HG03095 (cell line): ENCODE measurements around the gene CNOT1.

Experiments used
- ATAC-seq: cut with Tn5 transposase; IDR thresholded peaks from one replicate; pipeline ENCODE4 v1.9.1; 2021; ENCODE audit warnings: moderate library complexity; ENCODE audit not compliant: unreplicated experiment

Gene CNOT1

DNA sequence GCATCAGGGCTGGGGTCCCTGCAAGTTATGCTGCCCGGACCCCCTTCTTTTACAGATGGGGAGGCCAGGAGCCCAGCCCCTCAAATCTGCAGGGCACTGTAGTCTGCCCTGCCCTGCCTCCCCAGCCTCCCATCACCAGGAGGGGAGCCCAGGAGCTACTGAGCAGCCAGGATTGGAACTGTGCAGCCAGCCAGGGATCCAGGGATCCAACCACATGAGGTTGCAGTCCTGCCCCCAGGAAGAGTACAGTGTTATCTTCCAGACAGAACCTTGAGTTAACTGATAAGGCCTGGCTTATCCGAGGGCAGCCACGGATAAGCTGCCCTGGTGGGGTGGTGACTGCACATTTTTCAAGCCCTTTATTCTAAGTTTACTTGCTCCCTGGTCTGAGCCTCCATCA lies 141.1 kb downstream of the CNOT1 start:
- ATAC-seq: no peak

DNA sequence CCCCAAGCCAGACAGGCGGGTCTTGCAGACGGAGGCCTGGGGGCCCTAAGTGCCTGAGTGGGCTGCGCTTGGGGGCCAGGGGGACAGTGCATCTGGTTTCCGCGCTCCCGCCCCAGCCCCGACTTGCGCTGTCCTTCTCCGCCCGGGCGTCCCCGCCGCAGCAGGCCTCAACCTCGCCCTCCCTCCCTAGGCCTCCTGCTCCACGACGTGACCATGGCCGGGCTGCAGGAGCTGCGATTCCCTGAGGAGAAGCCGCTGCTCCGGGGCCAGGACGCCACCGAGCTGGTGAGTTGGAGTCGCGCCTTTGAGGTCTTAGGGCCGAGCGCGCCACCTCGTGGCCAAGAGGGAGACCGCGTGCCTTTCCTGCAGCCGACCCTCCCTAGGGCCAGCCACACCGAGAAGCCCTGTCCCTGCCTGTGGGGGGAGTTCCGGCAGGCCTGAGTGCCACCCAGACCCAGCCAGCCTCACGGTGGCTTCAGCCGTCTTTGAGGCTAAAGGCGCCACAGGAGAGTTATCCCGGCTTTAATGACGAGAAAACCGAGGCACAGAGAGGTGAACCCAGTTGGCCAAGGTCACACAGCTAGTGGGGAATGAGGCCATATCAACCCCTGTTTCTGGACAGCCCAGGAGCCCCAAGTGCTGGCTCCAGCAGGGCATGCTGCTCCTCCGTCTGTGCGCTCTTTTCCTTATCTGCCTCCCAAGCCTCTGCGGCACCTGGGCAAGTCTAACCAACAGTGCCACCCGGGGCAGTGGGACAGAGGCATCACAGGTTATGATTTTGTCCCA lies 141.9 kb downstream of the CNOT1 start:
- no peak for ATAC-seq

DNA sequence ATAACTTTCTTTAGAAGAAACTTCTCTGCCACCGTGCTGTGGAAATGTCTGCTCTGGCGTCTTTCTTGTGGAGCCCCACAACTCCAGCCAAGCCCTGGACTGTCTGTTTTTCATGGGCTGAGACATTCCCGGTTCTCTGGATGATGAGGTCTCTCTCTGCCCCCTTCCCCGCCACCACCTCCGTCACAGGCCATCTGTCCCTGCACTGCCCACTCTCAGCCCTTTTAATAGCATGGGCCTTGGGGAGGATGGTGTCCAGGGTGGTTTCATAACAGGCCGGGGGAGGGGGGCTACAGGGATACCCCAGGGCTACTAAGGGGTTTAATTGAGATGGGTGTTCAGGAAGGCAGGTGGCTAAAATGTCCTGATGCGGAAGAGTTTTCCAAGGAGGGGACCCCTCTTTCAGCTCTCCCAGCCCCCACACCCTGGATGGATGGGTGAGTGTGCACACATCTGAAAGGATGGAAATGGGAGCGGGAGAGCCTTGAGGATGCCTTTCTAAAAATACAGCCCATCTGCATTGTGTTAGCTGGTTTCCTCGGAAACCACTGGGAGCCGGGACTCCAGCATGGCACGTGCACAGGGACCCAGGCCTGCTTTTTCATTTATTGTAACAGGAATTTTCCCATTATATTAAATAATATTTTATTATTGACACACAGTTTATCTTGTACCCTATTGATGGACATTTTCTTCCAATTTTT lies 144.3 kb downstream of the CNOT1 start:
- no peak for ATAC-seq

DNA sequence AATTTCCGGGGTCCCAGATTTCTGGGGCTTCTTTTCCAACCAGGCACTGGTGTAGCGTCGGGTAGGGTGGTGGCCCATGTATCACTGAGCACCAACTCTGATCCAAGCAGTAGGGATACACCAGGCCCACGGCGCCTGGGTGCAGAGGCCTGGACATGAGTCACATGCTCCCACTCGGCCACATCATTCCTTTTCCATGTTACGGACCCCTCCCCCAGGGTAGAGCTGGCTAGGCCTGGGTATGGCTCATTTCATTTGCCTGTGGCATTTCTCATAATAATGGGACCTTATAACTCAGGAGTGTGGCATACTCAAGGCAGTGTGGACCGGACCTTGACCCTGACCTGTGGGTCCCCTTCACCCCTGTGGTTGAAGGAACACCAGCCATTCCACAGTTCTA lies 147.7 kb downstream of the CNOT1 start:
- no peak for ATAC-seq

DNA sequence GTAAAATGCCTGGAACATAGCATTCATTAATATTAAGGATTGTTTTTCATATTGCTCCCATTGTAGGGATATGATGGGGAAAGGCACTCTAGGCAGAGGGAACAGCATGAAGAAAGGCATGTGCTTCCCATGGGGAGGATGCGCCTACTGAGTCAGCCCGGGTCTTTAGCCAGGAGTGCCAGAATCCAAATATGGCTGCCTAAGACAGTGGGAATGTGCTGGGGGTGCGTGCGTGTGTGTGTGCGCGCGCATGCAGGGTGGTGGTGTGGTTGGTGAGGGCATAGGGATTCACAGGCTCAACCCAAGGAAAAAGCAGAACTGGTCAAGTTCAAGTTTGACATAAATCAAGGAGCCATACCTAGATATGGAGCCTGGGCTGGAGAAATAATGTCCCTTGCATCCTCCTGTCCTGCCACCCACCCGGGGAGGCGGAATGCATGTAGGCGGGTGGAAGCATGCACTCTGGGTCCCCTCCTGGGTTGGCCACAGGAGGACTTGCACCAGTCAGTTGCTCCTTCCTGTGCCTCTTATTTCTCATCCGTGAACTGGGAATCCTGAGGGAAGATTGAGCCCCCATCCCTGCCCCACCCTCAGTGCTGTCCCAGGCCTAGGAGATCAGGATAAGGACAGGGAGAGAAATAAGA lies 148.3 kb downstream of the CNOT1 start:
- no peak for ATAC-seq

DNA sequence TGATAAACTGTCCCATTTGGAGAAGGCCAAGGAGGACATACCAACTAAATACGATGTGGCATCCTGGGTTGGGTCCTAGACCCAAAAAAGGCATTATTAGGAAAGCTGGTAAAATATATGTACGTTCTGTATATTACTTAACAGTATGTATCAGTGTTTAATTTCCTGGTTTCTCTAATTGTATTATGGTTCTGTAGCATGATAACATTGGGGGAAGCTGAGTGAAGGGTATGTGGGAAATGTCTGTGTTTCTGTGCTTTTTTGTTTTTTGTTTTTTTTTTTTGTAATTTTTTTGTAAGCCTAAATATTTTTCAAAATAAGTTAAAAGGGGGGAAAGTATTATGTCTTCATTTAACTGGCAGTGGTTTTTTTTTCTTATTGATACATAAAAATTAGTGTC lies 151.2 kb downstream of the CNOT1 start:
- no peak for ATAC-seq

DNA sequence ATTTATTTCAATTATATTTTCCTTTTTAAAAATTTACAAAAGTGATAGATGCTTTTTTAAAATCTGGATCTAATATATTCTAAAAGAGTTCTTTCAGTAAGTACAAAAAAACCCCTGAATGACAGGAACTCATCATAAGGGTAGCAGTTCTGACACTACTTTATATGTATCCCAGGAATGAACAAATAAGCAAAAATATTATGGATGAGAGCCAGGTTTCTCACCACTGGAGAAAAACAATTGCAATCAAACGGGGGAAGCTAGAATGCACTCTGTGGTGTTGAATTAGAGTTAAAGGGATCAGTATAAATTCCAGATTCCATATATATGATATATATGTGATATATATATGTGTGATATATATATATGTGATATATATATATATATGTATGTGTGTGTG lies 152.8 kb downstream of the CNOT1 start:
- no peak for ATAC-seq

DNA sequence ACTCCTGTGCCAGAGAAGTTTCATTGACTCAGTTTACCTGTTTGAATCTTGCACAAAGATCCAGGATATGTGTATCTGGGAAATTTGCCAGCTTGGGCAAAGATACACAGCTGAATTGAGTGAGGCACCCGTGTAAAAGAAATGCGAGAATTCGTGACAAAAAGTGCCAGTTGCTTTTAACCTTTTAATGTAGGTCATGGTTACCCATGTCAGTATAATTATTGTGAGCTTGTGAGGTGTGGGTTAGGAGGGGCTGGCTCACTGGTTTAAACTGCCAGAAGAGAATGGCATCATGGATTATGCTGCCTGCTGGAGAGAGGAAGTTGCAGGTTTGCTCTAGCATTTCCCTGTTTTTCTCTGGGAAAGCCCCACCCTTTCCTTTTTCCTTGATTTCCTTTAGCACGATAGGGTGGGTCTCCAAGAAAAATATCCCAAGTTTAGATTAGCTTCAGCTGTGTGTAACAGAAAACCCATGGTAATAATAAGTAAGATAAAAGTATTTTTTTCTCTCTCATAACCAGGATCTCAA lies 154.5 kb downstream of the CNOT1 start:
- no peak for ATAC-seq

DNA sequence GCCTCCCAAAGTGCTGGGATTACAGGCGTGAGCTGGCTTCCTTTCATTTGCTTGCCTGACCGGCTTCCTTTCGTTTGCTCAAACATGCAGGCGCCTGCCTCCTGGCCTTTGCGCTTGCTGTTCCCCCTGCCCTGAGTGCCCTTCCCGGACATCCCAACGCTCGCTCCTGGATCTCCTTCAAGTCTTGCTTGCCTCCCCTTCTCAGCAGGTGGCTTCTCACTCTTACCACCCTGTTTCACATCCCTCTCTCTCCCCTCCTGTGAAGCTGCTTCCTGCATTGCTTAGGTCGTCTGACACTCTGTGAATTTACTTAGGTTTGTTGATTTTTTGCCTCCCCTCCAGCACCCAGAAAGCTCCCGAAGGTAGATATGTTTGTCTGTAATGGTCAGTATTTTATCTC lies 155.3 kb downstream of the CNOT1 start:
- ATAC-seq: no peak

DNA sequence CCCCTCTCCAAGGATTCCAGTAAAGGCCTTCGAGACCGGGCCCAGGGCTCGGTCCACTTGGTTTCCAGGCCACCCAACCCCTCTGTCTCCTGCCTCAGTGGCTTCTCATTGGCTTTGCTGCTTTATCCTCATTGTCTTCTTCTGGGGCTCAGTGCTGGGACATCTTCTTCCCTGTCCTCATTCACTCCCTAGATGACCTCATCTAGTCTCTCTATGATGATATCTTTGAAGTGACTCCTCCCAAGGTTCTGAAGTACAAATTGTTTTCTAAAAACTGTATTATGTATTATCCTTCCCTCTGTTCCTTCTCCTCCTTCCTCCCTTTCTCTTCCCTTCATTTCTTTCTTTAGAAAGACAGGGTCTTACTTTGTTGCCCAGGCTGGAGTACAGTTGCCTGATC lies 156.8 kb downstream of the CNOT1 start:
- ATAC-seq: no peak

DNA sequence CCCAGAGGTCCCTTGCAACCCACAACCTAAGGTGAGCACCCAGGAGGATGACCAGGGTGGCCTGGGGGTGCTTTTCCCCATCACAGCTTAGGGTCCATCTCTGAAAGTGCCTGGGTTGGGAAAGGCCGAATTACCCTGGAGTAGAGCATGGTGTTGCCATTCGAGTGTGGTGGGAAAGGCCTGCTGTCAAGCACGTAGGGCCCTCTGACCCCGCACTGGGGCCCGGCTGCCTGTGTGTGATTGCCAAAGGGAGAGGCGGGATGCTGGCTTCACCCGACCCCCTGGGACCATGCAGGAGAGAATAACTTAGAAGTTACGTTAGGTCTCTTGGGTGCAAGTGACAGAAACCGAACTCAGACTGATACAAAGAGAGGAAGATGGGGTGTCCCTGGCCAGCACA lies 157.4 kb downstream of the CNOT1 start:
- no peak for ATAC-seq

DNA sequence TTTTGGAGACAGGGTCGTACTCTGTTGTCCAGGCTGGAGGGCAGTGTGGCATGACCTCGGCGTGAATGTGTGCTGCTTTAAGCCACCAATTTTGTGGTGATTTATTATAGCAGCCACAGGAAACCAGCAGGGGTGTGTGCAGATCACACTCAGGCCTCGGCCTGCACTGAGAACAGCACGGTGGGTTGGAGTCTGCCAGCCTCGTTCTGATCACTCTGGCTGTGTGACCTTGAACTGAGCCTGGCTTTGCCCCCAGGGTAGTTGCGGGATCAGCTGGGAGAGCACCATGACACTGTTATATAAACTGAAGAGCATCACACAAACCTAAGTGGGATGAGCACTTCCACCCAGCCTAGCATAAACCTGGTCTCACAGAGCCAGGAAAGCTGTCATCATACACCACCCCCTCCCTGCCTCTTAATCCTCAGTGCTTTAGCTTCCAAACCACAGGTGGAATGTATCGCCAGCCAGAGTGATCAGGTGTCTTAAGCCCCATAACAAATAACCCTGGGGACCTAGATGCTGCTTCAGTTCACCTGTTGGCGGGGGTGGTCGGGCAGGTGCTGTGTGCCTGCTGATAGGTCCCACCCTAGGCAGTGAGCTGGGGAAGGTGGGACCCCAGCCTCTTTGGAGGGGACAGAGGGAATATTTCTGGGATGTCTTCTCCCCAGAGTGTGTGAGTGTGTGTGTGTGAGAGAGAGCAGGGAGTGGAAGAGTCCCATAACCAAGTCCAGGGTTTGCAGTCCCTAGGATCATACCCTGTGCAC lies 158.2 kb downstream of the CNOT1 start:
- no peak for ATAC-seq
